SIG-M5 treated with dmso at 0.1 percent for 504 hours (cell line): ENCODE results near the gene TUBB2B.
"Not testable (repeated sequence)": the region's sequence is repeated elsewhere in the genome, so short reads cannot be mapped to it uniquely, and the experiment has no call there.

Experiments used
- DNase-seq: peaks from one replicate; lab custom pipeline; 2025; ENCODE audit not compliant: unreplicated experiment; lab: John Stamatoyannopoulos, UW

The TUBB2B gene

DNA sequence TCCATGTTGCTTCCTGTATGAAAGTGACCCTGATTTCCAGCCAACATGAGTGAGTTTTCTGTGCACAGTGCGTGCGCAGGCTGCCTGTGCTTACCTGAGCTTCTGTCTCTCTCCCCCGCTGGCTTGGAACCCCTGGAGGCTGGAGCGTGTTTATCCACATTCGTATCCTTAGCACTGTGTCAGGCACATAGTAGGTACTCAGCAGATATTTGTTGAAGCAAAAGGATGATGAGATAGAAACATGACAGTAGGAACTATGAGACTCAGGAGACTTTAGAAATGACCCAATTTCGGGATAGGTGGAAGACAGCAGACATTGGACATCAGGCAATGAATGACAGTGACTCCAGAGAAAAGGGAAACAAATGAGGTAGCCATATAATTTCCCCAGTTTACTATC, 15.2 kb downstream of the TUBB2B start:
- DNase-seq = no peak

- DNase-seq = no peak
Measured at GRCh38 chr6:3211681-3212080, 15.8 kb downstream of the TUBB2B start.

DNA sequence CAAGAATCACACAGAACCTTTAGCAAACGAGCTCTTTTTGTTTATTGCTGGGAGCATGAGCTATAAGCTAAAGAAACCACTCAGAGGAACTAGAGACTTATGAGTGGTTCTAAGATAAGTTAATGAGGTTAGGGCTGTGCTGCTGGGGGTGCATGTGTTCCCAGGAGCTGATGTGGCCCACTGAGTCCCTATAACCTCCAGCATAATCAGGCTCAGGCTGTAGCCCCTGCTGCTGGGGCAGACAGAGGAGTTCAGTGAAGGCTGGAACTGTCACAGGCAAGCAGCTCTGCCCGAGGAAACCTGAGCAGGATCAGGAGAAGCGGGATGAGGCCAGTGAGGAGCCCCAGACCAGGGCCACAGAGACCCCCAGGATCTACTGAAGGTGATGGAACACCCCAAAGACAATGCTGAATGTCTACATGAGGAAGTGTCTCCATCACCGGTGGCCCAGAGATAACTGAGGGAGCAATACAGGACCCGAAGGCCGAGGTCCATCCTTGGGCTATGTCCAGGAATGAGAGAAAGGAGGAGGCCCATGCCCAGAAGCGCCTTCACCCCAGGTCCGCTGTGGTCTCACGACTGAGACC, 17.3 kb downstream of the TUBB2B start:
- no peak for DNase-seq

GRCh38 chr6:3209114-3210023, 18.1 kb downstream of the TUBB2B start:
- peak; percentile 68 for DNase-seq

DNA sequence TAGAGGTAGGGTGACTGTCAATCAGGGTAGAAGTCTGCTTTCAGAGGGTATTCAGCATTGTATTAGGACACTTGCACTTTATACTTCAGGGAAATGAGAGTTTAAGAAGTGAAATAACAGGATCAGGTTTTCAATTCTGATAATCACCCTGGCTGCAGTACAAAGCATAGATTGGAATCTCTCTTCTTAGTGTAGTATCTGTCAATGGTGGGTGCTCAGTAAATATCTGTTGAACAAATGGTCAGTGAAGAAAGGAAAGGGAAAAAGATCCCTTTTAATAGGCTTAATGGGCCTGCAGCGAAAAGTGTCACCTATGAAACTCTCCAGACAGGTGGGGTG, 18.7 kb downstream of the TUBB2B start:
- DNase-seq = no peak

- DNase-seq = no peak
Measured at GRCh38 chr6:3208098-3208774, 19.2 kb downstream of the TUBB2B start.

DNA sequence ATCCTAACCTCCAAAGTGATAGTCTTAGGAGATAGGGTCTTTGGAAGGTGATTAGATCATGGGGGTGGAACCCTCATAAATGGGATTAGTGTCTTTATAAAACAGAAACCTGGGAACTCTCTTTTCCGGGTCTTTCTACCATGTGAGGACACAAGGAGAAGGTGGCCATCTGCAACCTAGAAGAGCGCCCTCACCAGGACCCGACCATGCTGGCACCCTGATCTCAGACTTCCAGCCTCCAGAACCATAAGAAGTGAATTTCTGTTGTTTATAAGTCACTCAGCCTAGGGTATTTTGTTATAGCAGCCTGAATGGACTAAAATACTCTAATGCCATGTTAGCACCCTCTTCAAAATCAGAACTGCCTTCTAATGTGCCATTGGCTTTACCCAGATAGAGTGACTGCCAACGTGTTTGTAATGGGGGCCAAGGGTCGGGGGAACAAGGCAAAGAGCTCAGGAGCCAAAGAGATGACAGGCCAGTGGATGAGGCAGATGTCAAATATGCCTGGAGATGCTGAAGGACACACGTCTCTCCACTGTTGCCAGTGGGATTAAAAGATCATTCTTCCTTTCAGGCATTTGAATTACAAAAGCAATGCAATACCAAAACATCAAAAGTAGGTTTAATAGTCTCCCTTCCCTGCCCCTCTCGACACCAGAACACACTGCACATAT, 21.0 kb downstream of the TUBB2B start:
- no peak for DNase-seq

- DNase-seq = peak; percentile 81
Measured at GRCh38 chr6:3205913-3206312, 21.5 kb downstream of the TUBB2B start.

- DNase-seq = no peak
Measured at GRCh38 chr6:3204921-3205320, 22.5 kb downstream of the TUBB2B start.

DNA sequence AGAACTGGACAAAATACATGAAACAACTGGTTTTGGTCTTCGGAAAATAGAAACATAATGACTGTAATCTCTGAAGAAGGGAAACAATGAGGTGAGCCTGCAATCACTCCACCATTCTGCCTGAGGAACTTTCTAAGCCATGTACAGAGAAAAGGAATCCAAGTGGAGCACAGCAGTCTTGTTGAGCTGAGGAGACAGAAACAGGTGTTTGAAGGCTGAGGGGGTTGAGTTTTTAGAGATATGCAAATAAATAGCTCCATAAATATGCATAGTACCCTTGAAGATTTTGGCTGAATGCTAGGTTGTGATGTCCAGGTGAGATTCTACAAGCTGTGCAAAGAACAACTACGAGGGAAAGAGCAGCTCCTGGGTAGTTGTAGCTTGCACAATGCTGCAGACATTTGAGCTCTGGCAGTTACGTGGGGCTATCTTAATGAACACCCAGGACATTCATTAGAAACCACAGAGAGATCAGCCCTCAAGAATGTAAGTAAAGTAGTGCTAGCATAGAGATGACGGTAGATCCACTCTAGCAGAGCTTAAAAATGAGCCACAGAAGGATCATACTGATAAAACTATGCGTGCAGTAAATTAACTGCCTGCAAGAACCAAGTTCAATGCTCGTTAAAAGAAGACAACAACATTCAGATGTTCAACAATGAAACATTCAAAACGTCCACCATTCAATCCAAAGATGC, 24.3 kb downstream of the TUBB2B start:
- DNase-seq = no peak

GRCh38 chr6:3201388-3201787, 26.1 kb downstream of the TUBB2B start:
- DNase-seq = no peak

DNA sequence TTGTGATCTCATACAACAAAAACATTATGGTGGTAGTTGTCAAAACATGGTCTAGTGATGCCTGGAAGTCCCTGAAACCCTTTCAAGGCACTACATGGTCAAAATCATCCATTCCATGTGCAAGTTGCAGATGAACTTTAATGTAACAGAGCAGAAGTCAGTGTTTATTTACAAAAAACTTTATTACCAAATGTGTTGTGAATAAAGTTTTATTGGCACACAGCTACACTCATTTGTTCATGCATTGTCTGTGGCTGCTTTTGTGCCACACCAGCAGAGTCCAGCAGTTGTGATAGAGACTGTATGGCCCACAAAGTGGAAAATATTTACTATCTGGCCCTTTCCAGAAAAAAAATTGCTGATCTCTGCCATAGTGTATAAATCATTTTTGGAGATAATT, 26.8 kb downstream of the TUBB2B start:
- no peak for DNase-seq

DNA sequence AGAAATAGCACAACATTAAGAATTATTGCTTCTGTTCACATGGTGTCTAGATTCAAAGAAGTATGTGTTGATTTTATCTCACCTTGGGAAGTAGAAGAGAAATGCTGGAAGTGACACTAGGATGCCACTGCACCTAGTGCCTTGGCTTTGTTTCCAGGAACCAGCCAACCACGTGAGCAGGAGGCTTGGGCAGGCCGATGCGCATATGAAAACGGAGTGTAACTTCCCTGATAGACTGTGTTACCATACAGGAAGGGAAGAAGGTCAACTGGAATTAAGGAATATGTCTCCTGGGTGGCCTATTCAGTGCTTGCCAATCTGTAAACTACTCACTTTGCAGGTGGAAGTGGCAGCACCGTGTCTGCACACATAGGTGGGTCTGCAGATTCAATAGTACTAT, 28.1 kb downstream of the TUBB2B start:
- DNase-seq = no peak

DNA sequence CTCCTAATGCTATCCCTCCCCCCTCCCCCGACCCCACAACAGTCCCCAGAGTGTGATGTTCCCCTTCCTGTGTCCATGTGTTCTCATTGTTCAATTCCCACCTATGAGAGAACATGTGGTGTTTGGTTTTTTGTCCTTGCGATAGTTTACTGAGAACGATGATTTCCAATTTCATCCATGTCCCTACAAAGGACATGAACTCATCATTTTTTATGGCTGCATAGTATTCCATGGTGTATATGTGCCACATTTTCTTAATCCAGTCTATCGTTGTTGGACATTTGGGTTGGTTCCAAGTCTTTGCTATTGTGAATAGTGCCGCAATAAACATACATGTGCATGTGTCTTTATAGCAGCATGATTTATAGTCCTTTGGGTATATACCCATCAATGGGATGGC, 29.7 kb downstream of the TUBB2B start:
- not testable (repeated sequence) for DNase-seq

- DNase-seq = no peak
Measured at GRCh38 chr6:3196770-3197169, 30.7 kb downstream of the TUBB2B start.

GRCh38 chr6:3195695-3196497, 31.6 kb downstream of the TUBB2B start:
- DNase-seq = no peak

DNA sequence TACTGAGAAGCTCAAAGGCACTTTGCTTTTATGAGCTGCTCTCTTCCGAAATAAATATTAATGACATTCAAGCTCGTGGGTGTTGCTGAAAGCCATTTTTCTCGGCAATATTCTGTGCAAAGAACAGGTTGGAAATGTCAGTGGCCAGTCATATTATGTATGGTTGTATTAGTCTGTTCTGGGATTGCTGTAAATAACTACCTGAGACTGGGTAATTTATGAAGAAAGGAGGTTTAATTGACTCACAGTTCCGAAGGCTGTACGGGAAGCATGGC, 32.1 kb downstream of the TUBB2B start:
- no peak for DNase-seq

DNA sequence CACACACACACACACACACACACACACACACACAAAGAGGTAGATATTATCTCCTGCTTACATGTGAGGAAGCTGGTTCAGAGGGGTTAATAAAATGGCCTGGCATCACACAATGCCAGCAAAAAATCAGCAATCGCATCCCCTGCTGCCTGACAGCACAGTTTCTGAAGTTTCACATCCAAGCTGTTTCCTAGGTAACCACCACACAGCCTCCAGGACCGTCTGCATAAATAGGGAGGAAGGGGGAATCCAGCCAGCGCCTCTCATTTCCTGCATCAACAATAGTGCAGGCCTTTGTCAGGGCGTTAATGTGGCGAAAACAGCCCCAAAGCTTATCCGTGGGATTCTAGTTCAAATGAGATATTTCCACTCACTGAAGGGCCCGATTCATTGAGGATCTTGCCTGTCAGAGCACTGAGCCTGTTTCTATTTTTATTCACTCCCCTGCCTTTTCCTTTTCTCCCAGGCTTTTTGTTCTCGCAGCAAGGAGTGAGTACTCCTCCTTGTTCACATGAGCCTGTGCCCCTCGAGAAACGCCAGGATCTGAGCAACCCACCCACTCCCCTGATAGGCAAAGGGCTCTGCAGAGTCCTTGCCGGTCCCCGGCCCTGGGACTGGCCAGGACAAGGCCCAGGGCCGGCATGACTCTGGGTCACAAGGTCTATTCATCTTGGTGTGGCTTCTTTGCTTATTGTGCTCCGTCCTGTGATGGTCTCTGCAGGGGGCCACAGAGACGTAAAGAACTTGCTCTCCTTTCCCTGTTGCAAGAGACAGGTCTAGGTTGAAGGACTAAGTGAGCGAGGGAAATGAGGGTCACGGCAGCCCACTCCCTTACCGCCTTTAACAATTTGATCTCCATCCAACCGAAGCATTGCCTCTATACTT, 32.7 kb downstream of the TUBB2B start:
- DNase-seq = no peak

- no peak for DNase-seq
Measured at GRCh38 chr6:3193102-3193849, 34.2 kb downstream of the TUBB2B start.
